IMR-90 (cell line): ENCODE data around the gene HGFAC. TPM values are rescaled to one million over a fixed set of nuclear protein-coding genes. Genes with fewer than 3 reads are reported as not detected.
A peak's percentile ranks its signal among the peaks of the same experiment; 100 is the strongest.

Experiments used
- ATAC-seq: fragments of 200-7000 bp; cut with Tn5 transposase; 2 replicates; pipeline ENCODE4 v1.9.1; 2020; ENCODE audit warnings: low read depth, mild to moderate bottlenecking, moderate library complexity
- BruUV-seq: library from RNA; stranded (reverse); fragments of 400-500 nt; replicated peaks from 2 replicates; lab custom pipeline; 2021; lab: Mats Ljungman, UMichigan
- CTCF ChIA-PET: fragments of 300-600 bp; formaldehyde crosslinking; extraction: SDS; loops from one replicate; lab custom pipeline; 2021; ENCODE audit warnings: antibody characterized with exemption; lab: Yijun Ruan, JAX
- POLR2A ChIA-PET: fragments of 300-600 bp; sonication (Branson Sonifier 250); formaldehyde crosslinking; loops from one replicate; lab custom pipeline; 2022; ENCODE audit warnings: antibody characterized with exemption; ENCODE audit not compliant: unreplicated experiment; lab: Charles Lee
- DNase-seq: peaks from one replicate; pipeline ENCODE4 v3.0.0; 2013
- H2AFZ ChIP-seq: replicated peaks from 2 replicates; pipeline ENCODE3; 2013; ENCODE audit warnings: low read length, mild to moderate bottlenecking; ENCODE audit not compliant: poor library complexity
- H2AK5ac ChIP-seq: 2 replicates; pipeline ENCODE4 v1.6.1; 2013; ENCODE audit warnings: low read depth, low read length, inconsistent platforms
- H2AK9ac ChIP-seq: replicated peaks from 2 replicates; pipeline ENCODE3; 2013; ENCODE audit warnings: mild to moderate bottlenecking, low read depth, low read length, moderate library complexity; ENCODE audit not compliant: poor library complexity
- H2BK120ac ChIP-seq: 2 replicates; pipeline ENCODE4 v1.6.1; 2013; ENCODE audit warnings: low read depth, low read length, inconsistent platforms
- H2BK15ac ChIP-seq: 3 replicates; pipeline ENCODE4 v1.6.1; 2013; ENCODE audit warnings: low read depth, low read length, inconsistent platforms
- H2BK20ac ChIP-seq: 2 replicates; pipeline ENCODE4 v1.6.1; 2013; ENCODE audit warnings: low read depth, mild to moderate bottlenecking, inconsistent platforms, low read length, moderate library complexity
- H2BK5ac ChIP-seq: 2 replicates; pipeline ENCODE4 v1.6.1; 2013; ENCODE audit warnings: mild to moderate bottlenecking, low read depth, low read length, inconsistent platforms; ENCODE audit not compliant: poor library complexity, severe bottlenecking
- H3K14ac ChIP-seq: replicated peaks from 2 replicates; pipeline ENCODE4 v1.6.1; 2013; ENCODE audit warnings: low read depth, low read length, inconsistent platforms
- H3K18ac ChIP-seq: 2 replicates; pipeline ENCODE4 v1.6.1; 2013; ENCODE audit warnings: low read depth, low read length, control low read depth
- H3K23ac ChIP-seq: 2 replicates; pipeline ENCODE4 v1.6.1; 2013; ENCODE audit warnings: low read depth, low read length, inconsistent platforms
- H3K27ac ChIP-seq: 2 replicates; pipeline ENCODE4 v1.5.1; 2013; ENCODE audit warnings: mild to moderate bottlenecking, control low read depth, low read length; ENCODE audit not compliant: insufficient read depth
- H3K27me3 ChIP-seq: 2 replicates; pipeline ENCODE4 v1.6.1; 2013; ENCODE audit warnings: low read length; ENCODE audit not compliant: control insufficient read depth, insufficient read depth
- H3K36me3 ChIP-seq: 2 replicates; pipeline ENCODE4 v1.6.1; 2013; ENCODE audit warnings: low read length, mixed read lengths; ENCODE audit not compliant: control insufficient read depth, insufficient read depth
- H3K4ac ChIP-seq: 2 replicates; pipeline ENCODE4 v1.6.1; 2013; ENCODE audit warnings: low read depth, low read length, inconsistent platforms
- H3K4me1 ChIP-seq: 2 replicates; pipeline ENCODE4 v1.6.1; 2013; ENCODE audit warnings: low read length, mixed read lengths; ENCODE audit not compliant: control insufficient read depth, insufficient read depth
- H3K4me2 ChIP-seq: 2 replicates; pipeline ENCODE4 v1.6.1; 2013; ENCODE audit warnings: low read depth, mild to moderate bottlenecking, control low read depth, low read length, moderate library complexity
- H3K4me3 ChIP-seq: 2 replicates; pipeline ENCODE4 v1.5.1; 2013; ENCODE audit warnings: low read depth, mild to moderate bottlenecking, control low read depth, low read length, moderate library complexity; ENCODE audit not compliant: insufficient read depth
- H3K56ac ChIP-seq: 2 replicates; pipeline ENCODE4 v1.6.1; 2013; ENCODE audit warnings: low read length, inconsistent platforms; ENCODE audit not compliant: insufficient read depth; ENCODE audit errors: extremely low read depth
- H3K79me1 ChIP-seq, 2 experiments: 2 replicates each; pipeline ENCODE4 v1.6.1; 2013; ENCODE audit warnings: low read length in 2 of 2, inconsistent platforms in 1 of 2, low read depth in 1 of 2
- H3K9ac ChIP-seq: 2 replicates; pipeline ENCODE4 v1.6.1; 2013; ENCODE audit warnings: low read depth, low read length, control low read depth
- H3K9me1 ChIP-seq: 2 replicates; pipeline ENCODE4 v1.6.1; 2013; ENCODE audit warnings: low read length, inconsistent platforms; ENCODE audit not compliant: insufficient read depth
- H3K9me3 ChIP-seq: 2 replicates; pipeline ENCODE4 v1.6.1; 2013; ENCODE audit warnings: low read length; ENCODE audit not compliant: control insufficient read depth, insufficient read depth
- H4K20me1 ChIP-seq: 2 replicates; pipeline ENCODE4 v1.6.1; 2013; ENCODE audit warnings: low read length, inconsistent platforms; ENCODE audit not compliant: insufficient read depth
- H4K5ac ChIP-seq: 2 replicates; pipeline ENCODE4 v1.6.1; 2013; ENCODE audit warnings: mild to moderate bottlenecking, low read depth, low read length, control low read depth
- H4K8ac ChIP-seq, 2 experiments: 2 replicates each; pipeline ENCODE4 v1.6.1; 2013; ENCODE audit warnings: low read depth in 2 of 2, low read length in 2 of 2, control low read depth in 1 of 2, inconsistent platforms in 1 of 2
- H4K91ac ChIP-seq: 2 replicates; pipeline ENCODE4 v1.6.1; 2013; ENCODE audit warnings: low read depth, low read length, inconsistent platforms; ENCODE audit not compliant: insufficient read depth
- BHLHE40 ChIP-seq: fragments of 150-350 bp; IDR thresholded peaks from 2 replicates; pipeline ENCODE4 v1.6.1; 2016; ENCODE audit warnings: mild to moderate bottlenecking, low read depth, low read length
- CEBPB ChIP-seq: IDR thresholded peaks from 2 replicates; pipeline ENCODE4 v1.6.1; 2012; ENCODE audit warnings: low read depth, low read length, improper control_type of control experiment
- CHD1 ChIP-seq: IDR thresholded peaks from 2 replicates; pipeline ENCODE4 v1.6.1; 2012; ENCODE audit warnings: low read depth, low read length, improper control_type of control experiment
- FOS ChIP-seq: fragments of 150-350 bp; IDR thresholded peaks from 2 replicates; pipeline ENCODE4 v1.6.1; 2016; ENCODE audit warnings: low read depth, low read length
- MAFK ChIP-seq: IDR thresholded peaks from 2 replicates; pipeline ENCODE4 v1.6.1; 2012; ENCODE audit warnings: low read depth, low read length, improper control_type of control experiment
- MAZ ChIP-seq: IDR thresholded peaks from 2 replicates; pipeline ENCODE4 v1.6.1; 2012; ENCODE audit warnings: low read depth, mild to moderate bottlenecking, low read length, improper control_type of control experiment, moderate library complexity, borderline replicate concordance
- MXI1 ChIP-seq: IDR thresholded peaks from 2 replicates; pipeline ENCODE4 v1.6.1; 2012; ENCODE audit warnings: low read depth, mild to moderate bottlenecking, low read length, moderate library complexity, borderline replicate concordance
- NFE2L2 ChIP-seq: fragments of 150-350 bp; IDR thresholded peaks from 2 replicates; pipeline ENCODE4 v1.6.1; 2016; ENCODE audit warnings: low read depth, mild to moderate bottlenecking, low read length
- POLR2A ChIP-seq: IDR thresholded peaks from 2 replicates; pipeline ENCODE4 v1.6.1; 2012; ENCODE audit warnings: mild to moderate bottlenecking, low read depth, low read length
- RAD21 ChIP-seq: IDR thresholded peaks from 2 replicates; pipeline ENCODE4 v1.6.1; 2012; ENCODE audit warnings: low read length, improper control_type of control experiment
- RCOR1 ChIP-seq: IDR thresholded peaks from 2 replicates; pipeline ENCODE4 v1.6.1; 2012; ENCODE audit warnings: mild to moderate bottlenecking, low read length, improper control_type of control experiment; ENCODE audit not compliant: insufficient replicate concordance
- RFX5 ChIP-seq: IDR thresholded peaks from 2 replicates; pipeline ENCODE4 v1.8.0; 2012; ENCODE audit warnings: low read depth, mild to moderate bottlenecking, low read length, moderate library complexity
- SMC3 ChIP-seq: fragments of 150-350 bp; IDR thresholded peaks from 2 replicates; pipeline ENCODE4 v1.6.1; 2016; ENCODE audit warnings: low read depth, mild to moderate bottlenecking, antibody characterized with exemption, low read length, moderate library complexity
- WGBS, 2 experiments: methylation state at CpG; one replicate each; pipeline versions ENCODE4 v1.1.5 to v1.1.7; 2013; ENCODE audit warnings: missing lambda C conversion rate in 2 of 2; ENCODE audit not compliant: insufficient read length in 1 of 2; ENCODE audit errors: extremely low coverage in 2 of 2; 5-methylcytosine and 5-hydroxymethylcytosine counted together
- dilution Hi-C: fragments of 300-500 bp; cut with HindIII; formaldehyde crosslinking; loops from one replicate; pipeline ENCODE4 v1.14.3; 2018; ENCODE audit warnings: low sequenced_read_pairs; ENCODE audit not compliant: unreplicated experiment
- in situ Hi-C: fragments of 300-500 bp; cut with MboI; formaldehyde crosslinking; loops from 3 replicates; pipeline ENCODE4 v1.14.3; 2019; ENCODE audit warnings: low sequenced_read_pairs, inconsistent platforms, mixed read lengths
- intact Hi-C: fragments of 100-400 bp; cut with micrococcal nuclease; formaldehyde crosslinking; loops from 2 replicates; pipeline ENCODE4 v1.10.0; 2022
- polyA plus RNA-seq, 3 experiments: library from polyadenylated mRNA; depleted of rRNA; stranded (reverse); fragments of >200 nt; gene quantifications; 2 replicates each; pipeline ENCODE4 v1.2.3, GENCODE V29; 2012; ENCODE audit warnings: low replicate concordance in 1 of 3
- total RNA-seq: library from RNA; depleted of rRNA; stranded (reverse); fragments of >200 nt; gene quantifications from 2 replicates; pipeline ENCODE4 v1.2.3, GENCODE V29; 2012
- TF ChIP-seq, protein P1 (sequence below): fragments of 150-350 bp; IDR thresholded peaks from 2 replicates; pipeline ENCODE4 v1.6.1; 2017; ENCODE audit warnings: mild to moderate bottlenecking, antibody characterized with exemption, low read length, low read depth
- TF ChIP-seq, protein P2 (sequence below): fragments of 150-350 bp; IDR thresholded peaks from 2 replicates; pipeline ENCODE4 v1.6.1; 2016; ENCODE audit warnings: low read depth, mild to moderate bottlenecking, low read length, moderate library complexity, borderline replicate concordance
- TF ChIP-seq, protein P3 (sequence below): conservative IDR thresholded peaks from 2 replicates; pipeline ENCODE4 v1.5.1; 2012; ENCODE audit warnings: mild to moderate bottlenecking, low read depth, low read length, improper control_type of control experiment

HGFAC gene
- total and polyA plus RNA-seq, 2 of the 4 experiments (the other 2 are of a cell fraction) = 0.05 TPM; not detected in 1

GRCh38 chr4:3450643-3451042, 8.9 kb downstream of the HGFAC start:
- no peak overlapping the region for H3K56ac ChIP-seq
- H3K9ac ChIP-seq = no peak overlapping the region
- no peak overlapping the region for H2BK120ac ChIP-seq
- H2AK9ac ChIP-seq = no peak overlapping the region
- no peak for ATAC-seq
- CTCF ChIA-PET = no interaction called here
- no peak for TF ChIP-seq RCOR1
- TF ChIP-seq, protein P1, sequence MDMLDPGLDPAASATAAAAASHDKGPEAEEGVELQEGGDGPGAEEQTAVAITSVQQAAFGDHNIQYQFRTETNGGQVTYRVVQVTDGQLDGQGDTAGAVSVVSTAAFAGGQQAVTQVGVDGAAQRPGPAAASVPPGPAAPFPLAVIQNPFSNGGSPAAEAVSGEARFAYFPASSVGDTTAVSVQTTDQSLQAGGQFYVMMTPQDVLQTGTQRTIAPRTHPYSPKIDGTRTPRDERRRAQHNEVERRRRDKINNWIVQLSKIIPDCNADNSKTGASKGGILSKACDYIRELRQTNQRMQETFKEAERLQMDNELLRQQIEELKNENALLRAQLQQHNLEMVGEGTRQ = no peak
- TF ChIP-seq, protein P2, sequence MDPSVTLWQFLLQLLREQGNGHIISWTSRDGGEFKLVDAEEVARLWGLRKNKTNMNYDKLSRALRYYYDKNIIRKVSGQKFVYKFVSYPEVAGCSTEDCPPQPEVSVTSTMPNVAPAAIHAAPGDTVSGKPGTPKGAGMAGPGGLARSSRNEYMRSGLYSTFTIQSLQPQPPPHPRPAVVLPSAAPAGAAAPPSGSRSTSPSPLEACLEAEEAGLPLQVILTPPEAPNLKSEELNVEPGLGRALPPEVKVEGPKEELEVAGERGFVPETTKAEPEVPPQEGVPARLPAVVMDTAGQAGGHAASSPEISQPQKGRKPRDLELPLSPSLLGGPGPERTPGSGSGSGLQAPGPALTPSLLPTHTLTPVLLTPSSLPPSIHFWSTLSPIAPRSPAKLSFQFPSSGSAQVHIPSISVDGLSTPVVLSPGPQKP = no peak
- TF ChIP-seq MAFK = no peak
- TF ChIP-seq, protein P3, sequence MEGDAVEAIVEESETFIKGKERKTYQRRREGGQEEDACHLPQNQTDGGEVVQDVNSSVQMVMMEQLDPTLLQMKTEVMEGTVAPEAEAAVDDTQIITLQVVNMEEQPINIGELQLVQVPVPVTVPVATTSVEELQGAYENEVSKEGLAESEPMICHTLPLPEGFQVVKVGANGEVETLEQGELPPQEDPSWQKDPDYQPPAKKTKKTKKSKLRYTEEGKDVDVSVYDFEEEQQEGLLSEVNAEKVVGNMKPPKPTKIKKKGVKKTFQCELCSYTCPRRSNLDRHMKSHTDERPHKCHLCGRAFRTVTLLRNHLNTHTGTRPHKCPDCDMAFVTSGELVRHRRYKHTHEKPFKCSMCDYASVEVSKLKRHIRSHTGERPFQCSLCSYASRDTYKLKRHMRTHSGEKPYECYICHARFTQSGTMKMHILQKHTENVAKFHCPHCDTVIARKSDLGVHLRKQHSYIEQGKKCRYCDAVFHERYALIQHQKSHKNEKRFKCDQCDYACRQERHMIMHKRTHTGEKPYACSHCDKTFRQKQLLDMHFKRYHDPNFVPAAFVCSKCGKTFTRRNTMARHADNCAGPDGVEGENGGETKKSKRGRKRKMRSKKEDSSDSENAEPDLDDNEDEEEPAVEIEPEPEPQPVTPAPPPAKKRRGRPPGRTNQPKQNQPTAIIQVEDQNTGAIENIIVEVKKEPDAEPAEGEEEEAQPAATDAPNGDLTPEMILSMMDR = no peak
- TF ChIP-seq POLR2A = no peak
- no peak for TF ChIP-seq NFE2L2
- no peak for TF ChIP-seq RAD21
- no peak for TF ChIP-seq BHLHE40
- no peak for TF ChIP-seq MXI1
- no peak for TF ChIP-seq SMC3
- TF ChIP-seq FOS = no peak
- TF ChIP-seq CHD1 = no peak
- TF ChIP-seq CEBPB = no peak
- TF ChIP-seq MAZ = no peak
- TF ChIP-seq RFX5 = no peak
- in situ Hi-C loops (no loop called here), intact Hi-C loops (no loop called here), dilution Hi-C loops (no loop called here)
- DNase-seq = no peak
- H2BK5ac ChIP-seq = no peak overlapping the region
- H3K9me3 ChIP-seq = peaks cover 9% of the 10 kb centered on the region
- H2AK5ac ChIP-seq = peak overlapping the region; percentile 24; the same call in 1 of the 2 replicates
- H4K8ac ChIP-seq = no peak overlapping the region
- WGBS, 2 experiments = 100% methylated on average over 2 of the region's 4 CpGs; no CpG with 5 or more reads in 1 of the 2 experiments
- no TSS peak for BruUV-seq
- H3K36me3 ChIP-seq = no peaks in the 10 kb centered on the region
- no peak overlapping the region for H3K18ac ChIP-seq
- H2AFZ ChIP-seq = no peak overlapping the region
- H4K91ac ChIP-seq = no peak overlapping the region
- no peaks in the 10 kb centered on the region; the same call in none of the 2 replicates for H4K20me1 ChIP-seq
- no peak overlapping the region for H2BK15ac ChIP-seq
- H3K9me1 ChIP-seq = no peaks in the 10 kb centered on the region; the same call in 1 of the 2 replicates
- H3K27me3 ChIP-seq = peaks cover 2% of the 10 kb centered on the region; the same call in 1 of the 2 replicates
- H3K4me1 ChIP-seq = peaks cover 7% of the 10 kb centered on the region; the same call in 1 of the 2 replicates
- H3K4ac ChIP-seq = no peak overlapping the region
- no peak overlapping the region for H4K5ac ChIP-seq
- no peaks in the 10 kb centered on the region for H3K79me1 ChIP-seq
- no peak overlapping the region for H3K4me3 ChIP-seq
- H3K23ac ChIP-seq = no peak overlapping the region
- H3K4me2 ChIP-seq = no peak overlapping the region
- POLR2A ChIA-PET = no interaction called here
- H3K27ac ChIP-seq = no peak overlapping the region
- no peak overlapping the region for H2BK20ac ChIP-seq
- no peak overlapping the region for H3K14ac ChIP-seq
